Kidney epithelial cell (primary cell): Measurements from ENCODE around the gene ABCA8. TPM values are rescaled to one million over a fixed set of nuclear protein-coding genes. Genes with fewer than 3 reads are reported as not detected.

Source experiments
- DNase-seq: peaks from one replicate; pipeline ENCODE4 v3.0.0-alpha.2; 2010; ENCODE audit warnings: low read depth
- H3K27me3 ChIP-seq: 2 replicates; pipeline ENCODE4 v1.6.0; 2011; ENCODE audit warnings: low read length; ENCODE audit not compliant: control insufficient read depth, insufficient read depth
- H3K36me3 ChIP-seq: 2 replicates; pipeline ENCODE4 v1.5.1; 2011; ENCODE audit warnings: low read length; ENCODE audit not compliant: control insufficient read depth, insufficient read depth
- H3K4me3 ChIP-seq: 2 replicates; pipeline ENCODE4 v1.5.1; 2011; ENCODE audit warnings: low read depth, mild to moderate bottlenecking, control low read depth, low read length
- total RNA-seq: library from RNA; depleted of rRNA; stranded (reverse); fragments of >200 nt; gene quantifications from 2 replicates; pipeline ENCODE4 v1.2.3, GENCODE V29; 2015
- TF ChIP-seq, protein P1 (sequence below): IDR thresholded peaks from 2 replicates; pipeline ENCODE4 v1.5.1; 2011; ENCODE audit warnings: mild to moderate bottlenecking, moderate library complexity, low read length, control low read depth, inconsistent platforms; ENCODE audit not compliant: insufficient read depth, poor library complexity, severe bottlenecking

Gene ABCA8
- total RNA-seq, 1 donor from 2014 or later, result not detected

- DNase-seq, result no peak
- no peaks in the 10 kb centered on the region for H3K36me3 ChIP-seq
- H3K4me3 ChIP-seq, result no peak overlapping the region
- TF ChIP-seq, protein P1, sequence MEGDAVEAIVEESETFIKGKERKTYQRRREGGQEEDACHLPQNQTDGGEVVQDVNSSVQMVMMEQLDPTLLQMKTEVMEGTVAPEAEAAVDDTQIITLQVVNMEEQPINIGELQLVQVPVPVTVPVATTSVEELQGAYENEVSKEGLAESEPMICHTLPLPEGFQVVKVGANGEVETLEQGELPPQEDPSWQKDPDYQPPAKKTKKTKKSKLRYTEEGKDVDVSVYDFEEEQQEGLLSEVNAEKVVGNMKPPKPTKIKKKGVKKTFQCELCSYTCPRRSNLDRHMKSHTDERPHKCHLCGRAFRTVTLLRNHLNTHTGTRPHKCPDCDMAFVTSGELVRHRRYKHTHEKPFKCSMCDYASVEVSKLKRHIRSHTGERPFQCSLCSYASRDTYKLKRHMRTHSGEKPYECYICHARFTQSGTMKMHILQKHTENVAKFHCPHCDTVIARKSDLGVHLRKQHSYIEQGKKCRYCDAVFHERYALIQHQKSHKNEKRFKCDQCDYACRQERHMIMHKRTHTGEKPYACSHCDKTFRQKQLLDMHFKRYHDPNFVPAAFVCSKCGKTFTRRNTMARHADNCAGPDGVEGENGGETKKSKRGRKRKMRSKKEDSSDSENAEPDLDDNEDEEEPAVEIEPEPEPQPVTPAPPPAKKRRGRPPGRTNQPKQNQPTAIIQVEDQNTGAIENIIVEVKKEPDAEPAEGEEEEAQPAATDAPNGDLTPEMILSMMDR, result no peak
- no peaks in the 10 kb centered on the region for H3K27me3 ChIP-seq
Measured at GRCh38 chr17:68878226-68878885, 76.8 kb downstream of the ABCA8 start.

DNA sequence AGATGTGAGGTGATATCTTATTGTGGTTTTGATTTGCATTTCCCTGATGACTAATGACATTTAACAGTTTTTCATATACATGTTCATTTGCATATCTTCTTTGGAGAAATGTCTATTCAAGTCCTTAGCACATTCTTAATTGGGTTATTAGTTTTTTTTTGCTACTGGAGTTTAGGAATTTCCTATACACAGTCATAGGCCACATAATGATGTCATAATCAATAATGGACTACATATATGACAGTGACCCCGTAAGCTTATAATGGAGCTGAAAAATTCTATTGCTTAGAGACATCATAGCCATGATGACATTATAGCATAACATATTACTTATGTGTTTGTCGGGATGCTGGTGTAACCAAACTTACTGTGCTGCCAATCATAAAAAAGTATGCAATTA is 83.7 kb downstream of the ABCA8 start:
- no peak for DNase-seq
- Histone ChIP-seq H3K27me3 (no peaks in the 10 kb centered on the region), H3K36me3 (no peaks in the 10 kb centered on the region), H3K4me3 (no peak overlapping the region)
- TF ChIP-seq, protein P1, result no peak

- H3K4me3 ChIP-seq, result no peak overlapping the region
- no peaks in the 10 kb centered on the region for H3K36me3 ChIP-seq
- TF ChIP-seq, protein P1, result no peak
- no peak for DNase-seq
- no peaks in the 10 kb centered on the region for H3K27me3 ChIP-seq
Measured at GRCh38 chr17:68870976-68871375, 84.2 kb downstream of the ABCA8 start.

GRCh38 chr17:68870161-68870826 is 84.9 kb downstream of the ABCA8 start:
- no peaks in the 10 kb centered on the region for H3K36me3 ChIP-seq
- no peak overlapping the region for H3K4me3 ChIP-seq
- TF ChIP-seq, protein P1, result no peak
- no peaks in the 10 kb centered on the region for H3K27me3 ChIP-seq
- DNase-seq, result no peak

GRCh38 chr17:68868708-68869107 is 86.5 kb downstream of the ABCA8 start:
- TF ChIP-seq, protein P1, result no peak
- no peaks in the 10 kb centered on the region for H3K27me3 ChIP-seq
- H3K4me3 ChIP-seq, result no peak overlapping the region
- DNase-seq, result no peak
- no peaks in the 10 kb centered on the region for H3K36me3 ChIP-seq
